GM23338 (cell line): ENCODE measurements around the gene SEMA4A. TPM values are rescaled to one million over a fixed set of nuclear protein-coding genes. Genes with fewer than 3 reads are reported as not detected.

ENCODE experiments used
- ATAC-seq: fragments of 200-7000 bp; cut with Tn5 transposase; 3 replicates; pipeline ENCODE4 v1.9.1; 2020
- DNase-seq: peaks from one replicate; pipeline ENCODE4 v3.0.0-alpha.2; 2015; ENCODE audit warnings: low spot score
- H2AFZ ChIP-seq: fragments of 200-600 bp; sonication (generic); 2 replicates; pipeline ENCODE4 v1.8.0; 2016; ENCODE audit warnings: antibody characterized with exemption, mild to moderate bottlenecking, moderate library complexity
- H3F3A ChIP-seq: fragments of 200-600 bp; sonication (generic); replicated peaks from 2 replicates; pipeline ENCODE4 v1.8.0; 2017; ENCODE audit warnings: antibody characterized with exemption, mixed run types, low read depth
- H3K27ac ChIP-seq: fragments of 200-600 bp; sonication (generic); 2 replicates; pipeline ENCODE4 v1.6.1; 2016; ENCODE audit warnings: low read depth
- H3K27me3 ChIP-seq: fragments of 200-600 bp; sonication (generic); 2 replicates; pipeline ENCODE4 v1.8.0; 2016; ENCODE audit warnings: mild to moderate bottlenecking, mixed run types, moderate library complexity; ENCODE audit not compliant: insufficient read depth
- H3K36me3 ChIP-seq: fragments of 200-600 bp; sonication (generic); 2 replicates; pipeline ENCODE4 v1.8.0; 2016; ENCODE audit warnings: mild to moderate bottlenecking; ENCODE audit not compliant: insufficient read depth
- H3K4me1 ChIP-seq: fragments of 200-600 bp; sonication (generic); 2 replicates; pipeline ENCODE4 v1.8.0; 2016; ENCODE audit warnings: mild to moderate bottlenecking, moderate library complexity; ENCODE audit not compliant: insufficient read depth
- H3K4me2 ChIP-seq: fragments of 200-600 bp; sonication (generic); 2 replicates; pipeline ENCODE4 v1.7.1; 2017; ENCODE audit warnings: mixed run types
- H3K4me3 ChIP-seq: fragments of 200-600 bp; sonication (generic); 2 replicates; pipeline ENCODE4 v1.6.1; 2016; ENCODE audit warnings: mixed run types
- H3K79me2 ChIP-seq: fragments of 200-600 bp; sonication (generic); replicated peaks from 2 replicates; pipeline ENCODE4 v1.8.0; 2017; ENCODE audit warnings: mild to moderate bottlenecking; ENCODE audit not compliant: insufficient read depth
- H3K9me2 ChIP-seq: fragments of 200-600 bp; sonication (generic); 2 replicates; pipeline ENCODE4 v1.8.0; 2017; ENCODE audit not compliant: insufficient read depth
- H4K20me1 ChIP-seq: fragments of 200-600 bp; sonication (generic); replicated peaks from 2 replicates; pipeline ENCODE4 v1.8.0; 2017; ENCODE audit warnings: mild to moderate bottlenecking; ENCODE audit not compliant: insufficient read depth
- H3K27ac Mint-ChIP-seq: 2 replicates; pipeline ENCODE4 v1.8.0; 2020; ENCODE audit warnings: inconsistent platforms, mild to moderate bottlenecking, moderate library complexity, mixed read lengths
- H3K27me3 Mint-ChIP-seq: 3 replicates; pipeline ENCODE4 v1.8.0; 2022; ENCODE audit warnings: low read depth, mild to moderate bottlenecking, moderate library complexity, mixed read lengths, inconsistent platforms; ENCODE audit not compliant: insufficient read depth, poor library complexity
- H3K36me3 Mint-ChIP-seq: 3 replicates; pipeline ENCODE4 v1.8.0; 2021; ENCODE audit warnings: low read depth, mild to moderate bottlenecking, inconsistent platforms, moderate library complexity, mixed read lengths
- H3K4me1 Mint-ChIP-seq: 3 replicates; pipeline ENCODE4 v1.8.0; 2020; ENCODE audit warnings: mild to moderate bottlenecking, inconsistent platforms, mixed read lengths
- H3K4me3 Mint-ChIP-seq: 3 replicates; pipeline ENCODE4 v1.8.0; 2021; ENCODE audit warnings: moderate library complexity, mild to moderate bottlenecking, inconsistent platforms, mixed read lengths
- H3K9me3 Mint-ChIP-seq: 3 replicates; pipeline ENCODE4 v1.8.0; 2020; ENCODE audit warnings: moderate library complexity, mild to moderate bottlenecking, inconsistent platforms, mixed read lengths
- CTCF ChIP-seq, 2 experiments: fragments of 200-600 bp in 1 of 2; sonication (generic) in 1 of 2; conservative IDR thresholded peaks; 2 replicates each; pipeline versions ENCODE4 v1.5.1 to v1.6.1; 2016 to 2017; ENCODE audit warnings: antibody characterized with exemption in 2 of 2, low read depth in 2 of 2, mild to moderate bottlenecking in 2 of 2, moderate library complexity in 1 of 2
- ETS1 ChIP-seq: IDR thresholded peaks from 2 replicates; pipeline ENCODE4 v1.6.1; 2016; ENCODE audit warnings: antibody characterized with exemption
- POLR2AphosphoS5 ChIP-seq: IDR thresholded peaks from 2 replicates; pipeline ENCODE4 v1.6.1; 2016; ENCODE audit warnings: antibody characterized with exemption, low read depth
- REST ChIP-seq: IDR thresholded peaks from one replicate; pipeline ENCODE4 v1.6.1; 2018; ENCODE audit warnings: antibody characterized with exemption; ENCODE audit not compliant: unreplicated experiment
- ZNF331 ChIP-seq: fragments of 250-450 bp; sonication (Bioruptor Pico); IDR thresholded peaks from 2 replicates; pipeline ENCODE4 v1.5.0; 2020; ENCODE audit warnings: low read depth, mild to moderate bottlenecking, moderate library complexity
- ZNF462 ChIP-seq: fragments of 250-450 bp; sonication (Bioruptor Pico); IDR thresholded peaks from 2 replicates; pipeline ENCODE4 v1.5.0; 2020; ENCODE audit warnings: mild to moderate bottlenecking, moderate library complexity
- polyA plus RNA-seq: library from polyadenylated mRNA; unstranded; fragments of >200 nt; fragmentation: Nextera tagmentation; extraction: Ambion mirVana; gene quantifications from 2 replicates; pipeline ENCODE4 v1.2.1, GENCODE V29; 2016
- total RNA-seq: library from RNA; depleted of rRNA; stranded (reverse); fragments of >200 nt; shearing (Covaris generic); gene quantifications from 2 replicates; pipeline ENCODE4 v1.2.3, GENCODE V29; 2014

Gene SEMA4A
- total and polyA plus RNA-seq, 2 experiments from 2014 or later = 5.5 to 20.2 TPM

- peak overlapping the region; percentile 93 for H3K27ac ChIP-seq
- peaks cover 61% of the 10 kb centered on the region for H3K4me1 Mint-ChIP-seq
- H2AFZ ChIP-seq = no peak overlapping the region
- no peak for TF ChIP-seq ZNF331 (CRISPR knock-in tag)
- 0 out of 2 replicates have a peak, but pooled peaks have one; percentile 7 for TF ChIP-seq POLR2AphosphoS5
- TF ChIP-seq REST = no peak
- peak in 1 of 2 experiments; percentile 37; a peak in 1 of 4 replicates for TF ChIP-seq CTCF (conservative IDR thresholded peaks at IDR 0.05; ENCODE audit: low read depth in 2 of 2)
- TF ChIP-seq ZNF462 (CRISPR knock-in tag) = no peak
- TF ChIP-seq ETS1 = no peak
- peaks cover 42% of the 10 kb centered on the region for H3K4me1 ChIP-seq
- peak overlapping the region; percentile 69 for H3K4me2 ChIP-seq
- H3K9me3 Mint-ChIP-seq = no peaks in the 10 kb centered on the region; the same call in 2 of the 3 replicates
- no peak for DNase-seq
- no peaks in the 10 kb centered on the region for H3K36me3 ChIP-seq
- H3K4me3 Mint-ChIP-seq = peak overlapping the region; percentile 38; the same call in 2 of the 3 replicates
- no peaks in the 10 kb centered on the region; the same call in 2 of the 3 replicates for H3K36me3 Mint-ChIP-seq
- H3K27me3 Mint-ChIP-seq = peaks cover 42% of the 10 kb centered on the region
- H3K27me3 ChIP-seq = no peaks in the 10 kb centered on the region
- 0 out of 2 replicates have a peak, but pooled peaks cover 3% of the 10 kb centered on the region for H3F3A ChIP-seq
- peak; percentile 3 for ATAC-seq
- H3K4me3 ChIP-seq = peak overlapping the region; percentile 38; the same call in 1 of the 2 replicates
- peaks cover 21% of the 10 kb centered on the region for H3K79me2 ChIP-seq
- H3K9me2 ChIP-seq = no peaks in the 10 kb centered on the region
- peak overlapping the region; percentile 94 for H3K27ac Mint-ChIP-seq
- H4K20me1 ChIP-seq = no peaks in the 10 kb centered on the region
These were observed 30.6 kb upstream of the SEMA4A start for GRCh38 chr1:156122519-156123355.
